Measurements from ENCODE around the gene MB.
"Not testable (repeated sequence)": the region's sequence is repeated elsewhere in the genome, so short reads cannot be mapped to it uniquely, and the experiment has no call there.

MB gene

GRCh38 chr22:35625763-35626432 is 8.8 kb upstream of the MB start:
- no peak for TF ChIP-seq CTCF (IDR thresholded peaks at IDR 0.05; ENCODE audit: low read depth, low read length)
- H3K4me3 ChIP-seq (ENCODE audit: low read depth, low read length) = no peak overlapping the region
- no peak for DNase-seq (ENCODE audit: low read depth, low spot score)
- in situ Hi-C loops (cut with HindIII; ENCODE audit: low sequenced_read_pairs) = no loop called here

- H3K4me3 ChIP-seq (ENCODE audit: low read depth, low read length) = no peak overlapping the region
- no peak for TF ChIP-seq CTCF (IDR thresholded peaks at IDR 0.05; ENCODE audit: low read depth, low read length)
- in situ Hi-C loops (cut with HindIII; ENCODE audit: low sequenced_read_pairs) = no loop called here
- no peak for DNase-seq (ENCODE audit: low read depth, low spot score)
Observed at GRCh38 chr22:35624547-35624946, 7.4 kb upstream of the MB start.

GRCh38 chr22:35623885-35624284 is 6.8 kb upstream of the MB start:
- DNase-seq (ENCODE audit: low read depth, low spot score); H3K4me3 ChIP-seq (ENCODE audit: low read depth, low read length); in situ Hi-C loops (cut with HindIII; ENCODE audit: low sequenced_read_pairs): not testable (repeated sequence)

GRCh38 chr22:35622191-35622913 is 5.2 kb upstream of the MB start:
- in situ Hi-C loops (cut with HindIII; ENCODE audit: low sequenced_read_pairs) = no loop called here
- no peak for TF ChIP-seq CTCF (IDR thresholded peaks at IDR 0.05; ENCODE audit: low read depth, low read length)
- no peak overlapping the region for H3K4me3 ChIP-seq (ENCODE audit: low read depth, low read length)
- no peak for DNase-seq (ENCODE audit: low read depth, low spot score)

GRCh38 chr22:35621451-35621850 is 4.3 kb upstream of the MB start:
- in situ Hi-C loops (cut with HindIII; ENCODE audit: low sequenced_read_pairs) = no loop called here
- H3K4me3 ChIP-seq (ENCODE audit: low read depth, low read length) = no peak overlapping the region
- TF ChIP-seq CTCF (IDR thresholded peaks at IDR 0.05; ENCODE audit: low read depth, low read length) = no peak
- DNase-seq (ENCODE audit: low read depth, low spot score) = no peak

GRCh38 chr22:35620624-35621251 is 3.6 kb upstream of the MB start:
- no peak overlapping the region for H3K4me3 ChIP-seq (ENCODE audit: low read depth, low read length)
- in situ Hi-C loops (cut with HindIII; ENCODE audit: low sequenced_read_pairs) = no loop called here
- DNase-seq (ENCODE audit: low read depth, low spot score) = peak; percentile 31
- TF ChIP-seq CTCF (IDR thresholded peaks at IDR 0.05; ENCODE audit: low read depth, low read length) = no peak

Data from astrocyte of the spinal cord (primary cell).